SK-N-SH (cell line): ENCODE measurements around the gene LHFPL6. TPM values are rescaled to one million over a fixed set of nuclear protein-coding genes. Genes with fewer than 3 reads are reported as not detected.

Experiments used
- CTCF ChIA-PET: fragments of 300-600, 350-600 bp; formaldehyde crosslinking; extraction: SDS; loops from one replicate; lab custom pipeline; 2021; lab: Yijun Ruan, JAX
- POLR2A ChIA-PET: fragments of 350-600 bp; sonication (Branson Sonifier 250); formaldehyde crosslinking; extraction: SDS; loops from one replicate; lab custom pipeline; 2020; ENCODE audit warnings: antibody characterized with exemption, inconsistent platforms; lab: Yijun Ruan, JAX
- DNase-seq: peaks from one replicate; pipeline ENCODE4 v3.0.0; 2012
- H2AFZ ChIP-seq: fragments of 200-600 bp; sonication (generic); 2 replicates; pipeline ENCODE4 v1.8.1; 2016; ENCODE audit warnings: antibody characterized with exemption, mild to moderate bottlenecking, low read depth
- H3F3A ChIP-seq: fragments of 200-600 bp; sonication (generic); replicated peaks from 2 replicates; pipeline ENCODE3; 2016; ENCODE audit warnings: antibody characterized with exemption, mild to moderate bottlenecking; ENCODE audit not compliant: insufficient read depth
- H3K27ac ChIP-seq, 2 experiments: fragments of 200-500 bp in 1 of 2; fragments of 200-600 bp in 1 of 2; sonication (Bioruptor generic) in 1 of 2; sonication (generic), shearing (Covaris generic) in 1 of 2; 2 replicates each; pipeline versions ENCODE4 v1.5.1 to v1.6.1; 2014 to 2016; ENCODE audit warnings: low read depth in 2 of 2, inconsistent platforms in 1 of 2, low read length in 1 of 2, mild to moderate bottlenecking in 1 of 2, mixed read lengths in 1 of 2
- H3K27me3 ChIP-seq: fragments of 200-600 bp; sonication (generic), shearing (Covaris generic); 2 replicates; pipeline ENCODE4 v1.6.1; 2016; ENCODE audit warnings: mixed run types; ENCODE audit not compliant: insufficient read depth
- H3K36me3 ChIP-seq, 2 experiments: fragments of 200-500 bp in 1 of 2; fragments of 200-600 bp in 1 of 2; sonication (Bioruptor generic) in 1 of 2; sonication (generic) in 1 of 2; replicated peaks in 1 of 2; 2 replicates each; pipeline versions ENCODE3 to v1.5.1; 2014 to 2016; ENCODE audit warnings: low read length in 1 of 2, mild to moderate bottlenecking in 1 of 2; ENCODE audit not compliant: insufficient read depth in 2 of 2, control insufficient read depth in 1 of 2
- H3K4me1 ChIP-seq, 2 experiments: fragments of 200-500 bp in 1 of 2; fragments of 200-600 bp in 1 of 2; sonication (Bioruptor generic) in 1 of 2; sonication (generic), shearing (Covaris generic) in 1 of 2; 2 replicates each; pipeline versions ENCODE4 v1.5.1 to v1.6.1; 2014 to 2016; ENCODE audit warnings: low read depth in 1 of 2, low read length in 1 of 2, mixed run types in 1 of 2; ENCODE audit not compliant: insufficient read depth in 2 of 2, control insufficient read depth in 1 of 2
- H3K4me2 ChIP-seq: fragments of 200-600 bp; sonication (generic), shearing (Covaris generic); 2 replicates; pipeline ENCODE4 v1.6.1; 2017; ENCODE audit warnings: mixed run types
- H3K4me3 ChIP-seq, 2 experiments: fragments of 200-500 bp in 1 of 2; fragments of 200-600 bp in 1 of 2; sonication (Bioruptor generic) in 1 of 2; sonication (generic), shearing (Covaris generic) in 1 of 2; 2 replicates each; pipeline versions ENCODE4 v1.5.1 to v1.8.1; 2014 to 2016; ENCODE audit warnings: low read depth in 2 of 2, inconsistent platforms in 1 of 2, low read length in 1 of 2, mild to moderate bottlenecking in 1 of 2, mixed read lengths in 1 of 2, moderate library complexity in 1 of 2
- H3K79me2 ChIP-seq: fragments of 200-600 bp; sonication (generic); 2 replicates; pipeline ENCODE4 v1.8.1; 2017; ENCODE audit warnings: mild to moderate bottlenecking; ENCODE audit not compliant: insufficient read depth
- H3K9ac ChIP-seq: fragments of 200-600 bp; sonication (generic); 2 replicates; pipeline ENCODE4 v1.6.1; 2017; ENCODE audit warnings: mixed run types
- H3K9me2 ChIP-seq: fragments of 200-600 bp; sonication (generic); 2 replicates; pipeline ENCODE4 v1.6.1; 2017; ENCODE audit warnings: mixed run types
- H3K9me3 ChIP-seq: fragments of 200-600 bp; sonication (generic); 2 replicates; pipeline ENCODE4 v1.6.1; 2017; ENCODE audit warnings: mixed run types, mild to moderate bottlenecking, moderate library complexity
- H4K20me1 ChIP-seq: fragments of 200-600 bp; sonication (generic); 2 replicates; pipeline ENCODE4 v1.6.1; 2017; ENCODE audit warnings: mild to moderate bottlenecking, mixed run types; ENCODE audit not compliant: insufficient read depth
- EP300 ChIP-seq, 2 experiments: IDR thresholded peaks; 2 replicates each; pipeline versions ENCODE4 v1.4.0 to v1.6.1; 2012; ENCODE audit warnings: borderline replicate concordance in 1 of 2, low read depth in 1 of 2, low read length in 1 of 2
- EZH2phosphoT487 ChIP-seq: fragments of 200-600 bp; sonication (generic); IDR thresholded peaks from 2 replicates; pipeline ENCODE4 v1.6.1; 2017; ENCODE audit warnings: low read depth, mixed run types, mild to moderate bottlenecking, antibody characterized with exemption, moderate library complexity, borderline replicate concordance
- FOSL2 ChIP-seq: IDR thresholded peaks from 2 replicates; pipeline ENCODE4 v1.4.0; 2012; ENCODE audit warnings: low read depth, mild to moderate bottlenecking, moderate library complexity, borderline replicate concordance
- FOXJ3 ChIP-seq: sonication (generic); formaldehyde crosslinking; IDR thresholded peaks from 2 replicates; pipeline ENCODE4 v1.5.1; 2020; ENCODE audit warnings: mild to moderate bottlenecking, missing genetic modification reagents
- GATA2 ChIP-seq: sonication (generic); formaldehyde crosslinking; IDR thresholded peaks from 2 replicates; pipeline ENCODE4 v1.5.0; 2020; ENCODE audit warnings: mild to moderate bottlenecking, missing genetic modification reagents
- JUND ChIP-seq: IDR thresholded peaks from 2 replicates; pipeline ENCODE4 v1.4.0; 2012
- MEF2A ChIP-seq: IDR thresholded peaks from 2 replicates; pipeline ENCODE4 v1.4.0; 2012; ENCODE audit warnings: low read depth, borderline replicate concordance
- POLR2AphosphoS5 ChIP-seq: IDR thresholded peaks from 2 replicates; pipeline ENCODE4 v1.6.1; 2012; ENCODE audit warnings: low read depth, low read length
- RAD21 ChIP-seq: IDR thresholded peaks from 2 replicates; pipeline ENCODE4 v1.6.1; 2012; ENCODE audit warnings: mild to moderate bottlenecking, low read length
- RCOR1 ChIP-seq: fragments of 150-350 bp; IDR thresholded peaks from 2 replicates; pipeline ENCODE4 v1.6.1; 2017; ENCODE audit warnings: antibody characterized with exemption, low read length
- RXRA ChIP-seq: IDR thresholded peaks from 2 replicates; pipeline ENCODE4 v1.4.0; 2012; ENCODE audit warnings: low read depth, mild to moderate bottlenecking, borderline replicate concordance
- SIN3A ChIP-seq: IDR thresholded peaks from 2 replicates; pipeline ENCODE4 v1.6.1; 2012; ENCODE audit warnings: low read depth, mild to moderate bottlenecking, low read length, moderate library complexity, borderline replicate concordance
- TEAD4 ChIP-seq: IDR thresholded peaks from 2 replicates; pipeline ENCODE4 v1.4.0; 2012; ENCODE audit warnings: mild to moderate bottlenecking, borderline replicate concordance; ENCODE audit not compliant: insufficient read depth
- WGBS: methylation state at CpG from one replicate; pipeline ENCODE4 v1.1.6; 2017; ENCODE audit warnings: low lambda C conversion rate; 5-methylcytosine and 5-hydroxymethylcytosine counted together
- polyA plus RNA-seq, 3 experiments: library from polyadenylated mRNA; depleted of rRNA; stranded (reverse); fragments of >200 nt; gene quantifications; 2 replicates each; pipeline ENCODE4 v1.2.3, GENCODE V29; 2012
- TF ChIP-seq, protein P1 (sequence below): IDR thresholded peaks from 2 replicates; pipeline ENCODE4 v1.4.0; 2012; ENCODE audit warnings: low read depth, borderline replicate concordance
- TF ChIP-seq, protein P2 (sequence below): IDR thresholded peaks from 2 replicates; pipeline ENCODE4 v1.4.0; 2012; ENCODE audit warnings: low read depth
- TF ChIP-seq, protein P3 (sequence below): fragments of 150-350 bp; IDR thresholded peaks from 2 replicates; pipeline ENCODE4 v1.6.1; 2017; ENCODE audit warnings: antibody characterized with exemption, low read length, low read depth, borderline replicate concordance

Gene LHFPL6
- polyA plus RNA-seq, 1 of the 3 experiments (the other 2 are of a cell fraction) = 22.2 TPM

DNA sequence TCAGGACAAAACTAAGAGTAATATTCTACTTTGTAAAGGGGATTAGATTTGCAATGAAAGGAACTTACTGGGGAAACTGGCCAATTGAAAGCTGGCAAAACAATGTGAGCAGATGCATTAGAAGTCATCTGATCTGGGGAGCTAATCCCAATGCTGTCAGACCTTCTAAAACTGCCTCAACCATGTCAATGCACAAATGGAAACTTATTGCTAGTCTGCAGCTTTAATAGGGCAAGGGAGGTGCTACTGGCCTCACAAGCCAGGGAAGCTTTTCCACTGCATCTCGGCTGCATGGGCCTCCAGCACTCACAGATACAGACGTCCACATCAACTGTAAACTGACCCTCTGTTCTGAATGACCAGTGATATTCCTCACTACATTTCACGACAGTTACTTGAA is 154.2 kb downstream of the LHFPL6 start:
- CTCF ChIA-PET = no interaction called here
- Histone ChIP-seq H3K36me3 (no peaks in the 10 kb centered on the region), H3K9ac (no peak overlapping the region)

DNA sequence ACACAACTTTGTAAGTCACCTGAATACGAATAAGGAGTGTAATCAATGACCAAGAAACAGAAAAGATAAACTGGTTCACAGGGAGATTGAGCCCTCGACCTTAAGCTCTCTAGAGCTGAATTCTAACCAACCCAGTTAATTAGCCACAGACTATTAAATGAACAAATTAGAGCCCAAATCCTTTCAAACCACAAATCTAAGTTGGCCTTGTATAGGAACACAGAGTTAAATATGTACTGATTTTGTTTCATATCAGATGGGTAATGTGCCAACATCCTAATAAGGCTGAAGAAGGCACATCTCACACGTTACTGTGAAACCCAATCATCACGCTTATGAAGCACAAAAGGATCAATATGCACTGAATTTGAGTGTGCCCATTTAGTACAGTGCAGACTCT is 156.1 kb downstream of the LHFPL6 start:
- H3K4me1 ChIP-seq = peaks cover 2 to 16% of the 10 kb centered on the region in 2 experiments; a peak in 3 of 4 replicates
- H3K9me3 ChIP-seq = no peaks in the 10 kb centered on the region
- TF ChIP-seq FOSL2 = no peak
- no peak for TF ChIP-seq JUND
- TF ChIP-seq, protein P1, sequence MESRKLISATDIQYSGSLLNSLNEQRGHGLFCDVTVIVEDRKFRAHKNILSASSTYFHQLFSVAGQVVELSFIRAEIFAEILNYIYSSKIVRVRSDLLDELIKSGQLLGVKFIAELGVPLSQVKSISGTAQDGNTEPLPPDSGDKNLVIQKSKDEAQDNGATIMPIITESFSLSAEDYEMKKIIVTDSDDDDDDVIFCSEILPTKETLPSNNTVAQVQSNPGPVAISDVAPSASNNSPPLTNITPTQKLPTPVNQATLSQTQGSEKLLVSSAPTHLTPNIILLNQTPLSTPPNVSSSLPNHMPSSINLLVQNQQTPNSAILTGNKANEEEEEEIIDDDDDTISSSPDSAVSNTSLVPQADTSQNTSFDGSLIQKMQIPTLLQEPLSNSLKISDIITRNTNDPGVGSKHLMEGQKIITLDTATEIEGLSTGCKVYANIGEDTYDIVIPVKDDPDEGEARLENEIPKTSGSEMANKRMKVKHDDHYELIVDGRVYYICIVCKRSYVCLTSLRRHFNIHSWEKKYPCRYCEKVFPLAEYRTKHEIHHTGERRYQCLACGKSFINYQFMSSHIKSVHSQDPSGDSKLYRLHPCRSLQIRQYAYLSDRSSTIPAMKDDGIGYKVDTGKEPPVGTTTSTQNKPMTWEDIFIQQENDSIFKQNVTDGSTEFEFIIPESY = no peak
- TF ChIP-seq EP300 (IDR thresholded peaks at IDR 0.05; ENCODE audit: borderline replicate concordance in 1 of 2, low read depth in 1 of 2, low read length in 1 of 2) = no peak
- TF ChIP-seq, all 33 proteins: peak for 0
- CTCF ChIA-PET = interaction anchor here (1.2 kb wide), 1 partner anchor 165 kb away, joined by 4 read pairs; no protein-coding TSS in a partner anchor
- Histone ChIP-seq H3F3A (no peaks in the 10 kb centered on the region), H3K36me3 (no peaks in the 10 kb centered on the region), H3K4me2 (no peak overlapping the region), H3K9ac (no peak overlapping the region), H3K79me2 (no peaks in the 10 kb centered on the region), H3K9me2 (no peaks in the 10 kb centered on the region), H3K4me3 (no peak overlapping the region), H3K27ac (no peak overlapping the region), H3K27me3 (no peaks in the 10 kb centered on the region), H4K20me1 (no peaks in the 10 kb centered on the region), H2AFZ (no peak overlapping the region)
- POLR2A ChIA-PET = no interaction called here
- WGBS = 59% methylated on average over 4 of the region's 4 CpGs
- no peak for DNase-seq

More for the DNA sequence above, 154.2 kb downstream of the LHFPL6 start:
- Histone ChIP-seq H3F3A (no peaks in the 10 kb centered on the region), H3K4me1 (peaks cover 5 to 26% of the 10 kb centered on the region in 2 experiments; a peak in 3 of 4 replicates), H3K79me2 (no peaks in the 10 kb centered on the region), H2AFZ (no peak overlapping the region), H3K9me3 (no peaks in the 10 kb centered on the region), H3K27me3 (no peaks in the 10 kb centered on the region), H3K4me2 (no peak overlapping the region), H4K20me1 (no peaks in the 10 kb centered on the region), H3K9me2 (no peaks in the 10 kb centered on the region), H3K27ac (no peak overlapping the region), H3K4me3 (no peak overlapping the region)
- POLR2A ChIA-PET = no interaction called here
- DNase-seq = no peak
- TF ChIP-seq MEF2A = no peak
- TF ChIP-seq EZH2phosphoT487 = no peak
- WGBS = 88% methylated on average over 3 of the region's 3 CpGs

DNA sequence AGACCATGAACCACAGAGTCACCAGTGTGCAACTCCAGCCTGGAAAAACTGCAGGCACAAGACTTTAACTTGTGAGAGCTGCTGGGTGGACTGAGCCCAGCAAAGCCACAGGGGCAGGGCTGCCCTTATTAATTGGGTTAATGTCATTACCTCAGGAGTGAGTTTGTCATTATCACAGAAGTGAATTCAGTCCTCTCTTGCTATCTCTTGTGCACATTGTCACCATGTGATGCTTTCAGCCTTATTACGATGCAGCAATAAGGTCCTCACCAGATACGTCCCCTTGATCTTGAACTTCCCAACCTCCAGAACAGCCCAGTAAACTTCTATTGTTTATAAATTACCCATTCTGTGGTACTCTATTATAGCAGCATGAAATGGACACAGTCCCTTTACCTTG is 158.1 kb downstream of the LHFPL6 start:
- no peaks in the 10 kb centered on the region for H3K9me3 ChIP-seq
- no peak overlapping the region for H3K4me2 ChIP-seq
- no peak for DNase-seq
- H3K79me2 ChIP-seq = no peaks in the 10 kb centered on the region
- H3K4me1 ChIP-seq = peaks cover 2 to 16% of the 10 kb centered on the region in 2 experiments; a peak in 2 of 4 replicates
- no peaks in the 10 kb centered on the region for H4K20me1 ChIP-seq
- H3K9me2 ChIP-seq = no peaks in the 10 kb centered on the region
- WGBS = 95% methylated on average over 2 of the region's 2 CpGs
- H3K36me3 ChIP-seq = no peaks in the 10 kb centered on the region
- H3F3A ChIP-seq = no peaks in the 10 kb centered on the region
- no peak overlapping the region for H3K27ac ChIP-seq
- H3K4me3 ChIP-seq = no peak overlapping the region
- H3K9ac ChIP-seq = no peak overlapping the region
- no peak overlapping the region for H2AFZ ChIP-seq
- H3K27me3 ChIP-seq = no peaks in the 10 kb centered on the region
- CTCF ChIA-PET = no interaction called here
- POLR2A ChIA-PET = no interaction called here
- TF ChIP-seq, protein P1 = no peak
- TF ChIP-seq EZH2phosphoT487 (no peak), POLR2AphosphoS5 (no peak), GATA2 (CRISPR knock-in tag) (no peak), TEAD4 (no peak), RAD21 (no peak), RXRA (no peak), SIN3A (no peak), FOSL2 (no peak), FOXJ3 (no peak), RCOR1 (no peak)
- TF ChIP-seq, protein P2, sequence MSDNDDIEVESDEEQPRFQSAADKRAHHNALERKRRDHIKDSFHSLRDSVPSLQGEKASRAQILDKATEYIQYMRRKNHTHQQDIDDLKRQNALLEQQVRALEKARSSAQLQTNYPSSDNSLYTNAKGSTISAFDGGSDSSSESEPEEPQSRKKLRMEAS = no peak
- TF ChIP-seq, protein P3, sequence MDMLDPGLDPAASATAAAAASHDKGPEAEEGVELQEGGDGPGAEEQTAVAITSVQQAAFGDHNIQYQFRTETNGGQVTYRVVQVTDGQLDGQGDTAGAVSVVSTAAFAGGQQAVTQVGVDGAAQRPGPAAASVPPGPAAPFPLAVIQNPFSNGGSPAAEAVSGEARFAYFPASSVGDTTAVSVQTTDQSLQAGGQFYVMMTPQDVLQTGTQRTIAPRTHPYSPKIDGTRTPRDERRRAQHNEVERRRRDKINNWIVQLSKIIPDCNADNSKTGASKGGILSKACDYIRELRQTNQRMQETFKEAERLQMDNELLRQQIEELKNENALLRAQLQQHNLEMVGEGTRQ = no peak
